GM13976 (cell line): Measurements from ENCODE around the gene HAPLN2.
"Not testable (repeated sequence)": the region's sequence is repeated elsewhere in the genome, so short reads cannot be mapped to it uniquely, and the experiment has no call there.

Source experiments
- DNase-seq: peaks from one replicate; pipeline ENCODE4 v3.0.0; 2012; ENCODE audit warnings: low spot score
- in situ Hi-C: fragments of 300-500 bp; cut with MboI; formaldehyde crosslinking; loops from one replicate; pipeline ENCODE4 v1.12.0; 2022; ENCODE audit warnings: low sequenced_read_pairs, mixed read lengths, inconsistent platforms; ENCODE audit not compliant: unreplicated experiment
- TF ChIP-seq, protein P1 (sequence below): IDR thresholded peaks from 2 replicates; pipeline ENCODE4 v1.5.1; 2012; ENCODE audit warnings: borderline replicate concordance, mild to moderate bottlenecking; ENCODE audit not compliant: insufficient read depth; ENCODE audit errors: extremely low read depth, missing control alignments, control extremely low read depth

The HAPLN2 gene

DNA sequence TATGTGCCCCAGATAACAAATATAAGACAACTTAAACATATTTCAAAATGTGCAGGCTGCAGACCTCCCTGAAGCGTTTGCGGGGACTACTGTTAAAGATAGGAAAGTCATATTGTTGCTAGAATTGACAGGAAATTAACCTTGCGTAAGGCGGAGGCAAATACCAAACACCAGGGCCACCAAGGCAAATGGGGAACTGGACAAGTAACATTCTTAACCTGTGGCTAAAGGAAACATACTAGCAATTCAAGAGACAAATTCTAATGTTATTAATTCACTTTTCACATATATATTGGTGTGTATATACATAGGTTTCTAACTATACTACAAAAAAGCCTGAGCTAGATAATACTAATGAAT, 6.8 kb downstream of the HAPLN2 start:
- in situ Hi-C loops, result no loop called here
- TF ChIP-seq, protein P1, sequence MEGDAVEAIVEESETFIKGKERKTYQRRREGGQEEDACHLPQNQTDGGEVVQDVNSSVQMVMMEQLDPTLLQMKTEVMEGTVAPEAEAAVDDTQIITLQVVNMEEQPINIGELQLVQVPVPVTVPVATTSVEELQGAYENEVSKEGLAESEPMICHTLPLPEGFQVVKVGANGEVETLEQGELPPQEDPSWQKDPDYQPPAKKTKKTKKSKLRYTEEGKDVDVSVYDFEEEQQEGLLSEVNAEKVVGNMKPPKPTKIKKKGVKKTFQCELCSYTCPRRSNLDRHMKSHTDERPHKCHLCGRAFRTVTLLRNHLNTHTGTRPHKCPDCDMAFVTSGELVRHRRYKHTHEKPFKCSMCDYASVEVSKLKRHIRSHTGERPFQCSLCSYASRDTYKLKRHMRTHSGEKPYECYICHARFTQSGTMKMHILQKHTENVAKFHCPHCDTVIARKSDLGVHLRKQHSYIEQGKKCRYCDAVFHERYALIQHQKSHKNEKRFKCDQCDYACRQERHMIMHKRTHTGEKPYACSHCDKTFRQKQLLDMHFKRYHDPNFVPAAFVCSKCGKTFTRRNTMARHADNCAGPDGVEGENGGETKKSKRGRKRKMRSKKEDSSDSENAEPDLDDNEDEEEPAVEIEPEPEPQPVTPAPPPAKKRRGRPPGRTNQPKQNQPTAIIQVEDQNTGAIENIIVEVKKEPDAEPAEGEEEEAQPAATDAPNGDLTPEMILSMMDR, result no peak
- DNase-seq, result no peak

DNA sequence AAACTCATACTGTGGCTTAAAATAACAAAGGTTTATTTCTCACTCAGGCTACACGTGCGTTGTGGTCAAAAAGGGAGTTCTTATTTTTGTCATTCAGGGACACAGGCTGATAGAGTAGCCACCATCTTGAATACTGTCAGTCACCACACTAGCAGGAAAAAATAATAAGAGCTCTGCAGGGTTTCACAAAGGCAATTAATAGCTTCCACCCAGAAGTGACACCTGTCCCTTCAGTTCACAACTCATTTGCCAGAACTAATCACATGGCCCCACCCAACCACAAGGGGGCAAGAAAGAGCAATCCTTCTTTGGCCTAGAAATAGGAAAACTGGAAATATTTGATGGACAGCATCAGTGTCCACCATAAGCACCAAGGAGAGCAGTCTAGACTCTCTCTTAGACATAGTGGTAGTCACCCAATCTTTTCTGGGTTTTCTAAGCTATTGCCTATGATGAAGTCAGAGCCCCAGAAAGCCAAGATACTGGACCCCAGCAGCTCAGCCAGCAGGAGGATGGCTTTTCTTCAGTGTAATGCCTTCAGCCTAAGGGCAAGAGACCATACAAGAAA, 8.2 kb downstream of the HAPLN2 start:
- in situ Hi-C loops, result no loop called here
- DNase-seq, result no peak
- TF ChIP-seq, protein P1, result peak; percentile 63

DNA sequence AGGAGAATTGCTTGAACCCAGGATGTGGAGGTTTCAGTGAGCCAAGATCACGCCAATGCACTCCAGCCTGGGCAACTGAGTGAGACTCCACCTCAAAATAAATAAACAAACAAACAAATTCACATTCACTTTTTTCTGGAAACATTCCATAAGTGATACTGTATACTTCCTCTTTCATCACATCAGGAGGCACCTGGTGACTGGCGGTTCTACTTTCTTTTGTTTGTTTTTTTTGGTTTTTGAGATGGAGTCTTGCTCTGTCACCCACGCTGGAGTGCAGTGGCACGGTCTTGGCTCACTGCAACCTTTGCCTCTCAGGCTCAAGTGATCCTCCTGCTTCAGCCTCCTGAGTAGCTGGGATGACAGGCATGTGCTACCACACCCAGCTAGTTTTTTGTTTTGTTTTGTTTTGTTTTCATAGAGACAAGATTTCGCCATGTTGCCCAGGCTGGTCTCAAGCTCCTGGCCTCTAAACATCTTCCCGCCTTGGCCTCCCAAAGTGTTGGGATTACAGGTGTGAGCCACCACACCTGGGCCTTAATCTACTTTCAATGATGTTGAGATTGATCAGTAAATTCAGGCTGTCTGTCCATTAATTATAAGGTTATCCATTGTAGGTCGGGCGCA, 10.7 kb downstream of the HAPLN2 start:
- TF ChIP-seq, protein P1, result no peak
- DNase-seq, result no peak
- in situ Hi-C loops, result no loop called here

DNA sequence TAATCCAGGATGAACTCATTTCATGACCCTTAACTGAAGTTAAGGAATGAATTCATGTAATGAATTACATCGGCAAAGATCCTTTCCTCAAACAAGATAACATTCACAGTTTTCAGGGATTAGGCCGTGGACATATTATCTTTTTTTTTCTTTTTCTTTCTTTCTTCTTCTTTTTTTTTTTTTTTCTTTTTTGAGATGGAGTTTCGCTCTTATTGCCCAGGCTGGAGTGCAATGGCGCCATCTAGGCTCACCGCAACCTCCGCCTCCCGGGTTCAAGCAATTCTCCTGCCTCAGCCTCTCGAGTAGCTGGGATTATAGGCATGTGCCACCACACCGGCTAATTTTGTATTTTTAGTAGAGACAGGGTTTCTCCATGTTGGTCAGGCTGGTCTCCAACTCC, 11.9 kb downstream of the HAPLN2 start:
- in situ Hi-C loops, DNase-seq: not testable (repeated sequence)

DNA sequence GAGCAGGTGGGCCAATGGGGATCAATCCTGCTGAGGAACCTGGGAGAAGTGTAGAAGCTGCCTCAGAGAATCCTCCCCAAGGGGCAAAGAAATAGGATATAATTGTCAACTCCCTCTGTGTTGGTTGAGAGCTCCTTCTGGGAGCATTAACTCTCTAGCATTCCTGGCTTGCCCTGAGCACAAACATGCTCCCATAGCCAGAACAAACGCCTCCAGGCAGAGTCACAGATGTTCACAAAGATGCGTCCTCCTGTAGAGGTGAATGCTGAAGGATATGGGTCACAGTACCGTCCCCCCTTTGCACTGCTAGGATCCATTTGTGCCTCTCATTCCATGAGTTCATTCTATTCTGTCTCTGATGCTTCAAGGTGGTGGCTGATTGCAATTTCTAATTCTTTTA, 13.1 kb downstream of the HAPLN2 start:
- in situ Hi-C loops, result no loop called here
- TF ChIP-seq, protein P1, result no peak
- DNase-seq, result no peak

DNA sequence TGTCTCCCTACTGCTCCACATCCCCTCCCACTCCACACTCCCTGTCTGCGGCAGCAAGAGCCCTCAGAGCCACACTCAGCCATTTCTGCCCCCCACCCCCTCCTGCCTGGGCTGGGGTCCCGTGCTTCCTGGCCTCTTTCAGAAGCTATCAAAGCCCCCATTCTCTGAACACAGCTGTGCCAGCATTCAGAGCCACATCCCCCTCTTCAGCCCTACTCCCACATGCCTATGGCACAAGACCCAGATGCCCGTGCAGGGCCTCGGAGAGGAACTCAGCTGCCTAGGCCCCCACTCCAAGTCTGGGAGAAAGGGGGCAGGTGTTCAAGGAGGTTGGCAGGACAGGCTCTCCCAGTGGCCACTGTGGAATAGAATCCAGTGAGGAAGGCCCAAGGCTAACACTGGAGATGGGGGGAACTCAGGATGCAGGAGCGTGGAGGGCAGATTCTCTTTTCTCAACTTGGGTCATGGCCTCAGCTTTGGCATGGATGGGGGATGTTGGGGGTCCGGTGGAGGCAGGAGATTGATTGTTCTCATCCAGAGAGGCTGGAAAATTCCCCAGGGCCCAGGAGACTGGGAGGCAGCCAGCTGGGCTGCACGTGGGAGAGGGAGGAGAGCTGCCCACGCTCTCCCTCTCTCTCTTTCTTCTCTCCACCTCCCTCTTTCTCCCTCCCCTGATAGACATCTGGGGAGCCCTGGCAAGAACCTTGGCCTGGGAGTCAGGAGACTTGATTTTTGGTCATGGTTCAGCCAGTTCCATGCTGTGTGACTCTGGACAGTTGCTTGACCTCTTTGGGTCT, 19.2 kb downstream of the HAPLN2 start:
- DNase-seq, result no peak
- TF ChIP-seq, protein P1, result no peak
- in situ Hi-C loops, result no loop called here

DNA sequence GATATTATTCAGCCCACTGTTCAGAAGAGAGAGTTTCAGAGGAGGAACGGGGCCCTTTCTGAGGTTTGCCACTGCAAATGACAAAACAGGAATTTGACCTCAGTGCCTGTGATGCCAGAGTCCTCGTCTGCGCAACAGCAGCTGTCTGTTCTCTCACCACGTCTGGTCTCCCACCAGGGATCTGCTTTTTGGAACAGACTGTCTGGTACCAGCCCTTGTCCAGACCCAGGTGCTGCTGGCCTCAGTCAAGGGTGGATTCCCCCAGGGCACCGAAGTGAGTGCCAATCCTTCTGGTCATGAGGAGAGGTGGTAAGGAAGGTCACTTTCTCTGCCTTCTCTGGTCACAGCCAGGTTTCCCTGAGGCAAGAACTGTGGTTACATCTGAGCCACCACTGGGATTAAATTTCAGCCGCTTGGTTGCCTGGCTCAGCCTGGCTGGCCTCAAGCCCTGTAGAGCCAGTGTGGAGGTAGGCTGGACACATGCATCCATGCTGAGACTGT, 20.4 kb downstream of the HAPLN2 start:
- DNase-seq, result no peak
- in situ Hi-C loops, result no loop called here
- TF ChIP-seq, protein P1, result no peak
